ENCODE results near the gene KCNK17.

DNA sequence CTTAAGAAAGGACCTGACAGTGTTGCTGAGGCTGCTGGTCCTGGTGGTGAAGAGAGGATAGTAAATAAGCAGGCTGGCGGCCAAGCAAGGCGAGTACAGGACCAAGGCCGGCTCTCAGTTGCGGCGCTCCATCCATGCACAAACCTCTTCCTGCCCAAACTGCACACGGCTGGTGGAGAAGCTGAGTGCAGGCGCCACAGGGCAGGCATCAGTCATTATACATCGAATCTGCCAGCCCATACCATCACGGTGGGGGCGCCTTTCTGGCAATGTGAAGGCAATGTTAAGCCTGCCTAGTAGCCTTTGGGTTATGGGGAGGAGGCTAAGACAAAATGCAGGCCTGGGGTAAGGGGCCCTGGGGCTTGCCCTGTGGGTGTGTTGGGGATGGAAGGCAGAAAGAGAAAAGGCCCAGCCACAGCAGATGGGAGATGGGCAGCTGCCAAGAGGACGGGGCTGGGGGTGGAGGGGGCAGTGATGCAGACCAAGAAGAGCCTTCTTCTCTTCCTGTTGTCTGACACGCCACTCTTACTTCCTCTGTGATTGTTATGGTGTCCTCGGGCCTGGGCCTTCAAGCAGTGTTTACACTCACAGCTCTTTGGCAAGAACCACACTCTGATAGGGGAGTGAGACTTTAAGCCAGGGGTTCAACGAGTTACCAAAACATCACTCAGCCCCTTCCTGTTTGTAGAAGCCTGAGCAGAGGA, 28.6 kb upstream of the KCNK17 start:
- TF ChIP-seq CTCF (IDR thresholded peaks at IDR 0.05) = no peak
- no peak for TF ChIP-seq POLR2A (IDR thresholded peaks at IDR 0.05)
